Esophagus (tissue), 2 donors: ENCODE measurements around the gene FASLG. TPM values are rescaled to one million over a fixed set of nuclear protein-coding genes. Genes with fewer than 3 reads are reported as not detected.

Experiments used
- H3K27ac ChIP-seq, 2 donors: one replicate each; pipeline ENCODE4 v1.5.1; 2013; ENCODE audit warnings: low read depth in 2 of 2, mild to moderate bottlenecking in 2 of 2, inconsistent platforms in 1 of 2, low read length in 1 of 2, moderate library complexity in 1 of 2
- H3K27me3 ChIP-seq, 2 donors: one replicate each; pipeline ENCODE4 v1.6.1; 2013; ENCODE audit warnings: low read length in 2 of 2, control low read depth in 1 of 2, mild to moderate bottlenecking in 1 of 2; ENCODE audit not compliant: insufficient read depth in 2 of 2, control insufficient read depth in 1 of 2
- H3K36me3 ChIP-seq, 2 donors: one replicate each; pipeline ENCODE4 v1.6.1; 2013; ENCODE audit warnings: low read length in 1 of 2; ENCODE audit not compliant: control insufficient read depth in 2 of 2, insufficient read depth in 2 of 2
- H3K4me1 ChIP-seq, 2 donors: one replicate each; pipeline ENCODE4 v1.6.1; 2013; ENCODE audit warnings: low read length in 1 of 2; ENCODE audit not compliant: control insufficient read depth in 2 of 2, insufficient read depth in 2 of 2
- H3K4me3 ChIP-seq, 2 donors: one replicate each; pipeline ENCODE4 v1.5.1; 2013; ENCODE audit warnings: low read length in 2 of 2, mild to moderate bottlenecking in 2 of 2, low read depth in 1 of 2, moderate library complexity in 1 of 2
- H3K9me3 ChIP-seq, 2 donors: one replicate each; pipeline ENCODE4 v1.6.1; 2013; ENCODE audit warnings: mild to moderate bottlenecking in 2 of 2, low read depth in 1 of 2, low read length in 1 of 2, moderate library complexity in 1 of 2; ENCODE audit not compliant: control insufficient read depth in 2 of 2, insufficient read depth in 1 of 2
- WGBS, 2 donors: extraction: QIAGEN DNeasy Blood & Tissue Kit; methylation state at CpG; one replicate each; pipeline ENCODE4 v1.1.7; 2013; 5-methylcytosine and 5-hydroxymethylcytosine counted together
- polyA plus RNA-seq, 2 donors: library from polyadenylated mRNA; stranded (reverse); fragments of 200-250 nt; gene quantifications; one replicate each; pipeline ENCODE4 v1.2.3, GENCODE V29; 2013
- donor health status: healthy with polysubstance abuse.
- donor health status: Bipolar disorder and iron deficiency.

Gene FASLG
- polyA plus RNA-seq, 2 donors: 0.19 to 0.28 TPM

DNA sequence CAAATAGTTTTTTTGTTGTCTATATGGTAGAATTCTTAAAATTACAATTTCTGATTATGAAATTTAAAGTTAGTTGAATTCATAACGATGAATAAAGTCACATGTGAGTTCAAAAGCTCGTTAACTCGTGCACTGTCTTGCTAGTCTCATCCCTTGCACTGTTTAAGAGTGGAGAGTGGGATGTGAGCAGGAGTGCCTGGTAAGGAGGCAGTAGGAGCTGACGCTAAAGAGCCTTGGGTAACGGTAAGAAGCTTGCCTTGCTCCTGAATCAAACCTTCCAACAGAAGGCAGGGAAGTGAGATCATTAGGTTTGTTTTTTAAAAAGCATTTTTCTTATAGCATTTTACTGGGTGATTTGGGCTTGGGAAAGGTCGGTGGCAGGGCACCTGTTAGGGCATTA lies 2.3 kb upstream of the FASLG start:
- H3K27ac ChIP-seq: no peak overlapping the region
- H3K36me3 ChIP-seq: no peaks in the 10 kb centered on the region
- no peak overlapping the region for H3K4me3 ChIP-seq
- no peaks in the 10 kb centered on the region for H3K4me1 ChIP-seq
- no peaks in the 10 kb centered on the region for H3K27me3 ChIP-seq
- H3K9me3 ChIP-seq: no peaks in the 10 kb centered on the region
- WGBS, 2 donors: 72 to 89% methylated on average over 6 of the region's 6 CpGs

DNA sequence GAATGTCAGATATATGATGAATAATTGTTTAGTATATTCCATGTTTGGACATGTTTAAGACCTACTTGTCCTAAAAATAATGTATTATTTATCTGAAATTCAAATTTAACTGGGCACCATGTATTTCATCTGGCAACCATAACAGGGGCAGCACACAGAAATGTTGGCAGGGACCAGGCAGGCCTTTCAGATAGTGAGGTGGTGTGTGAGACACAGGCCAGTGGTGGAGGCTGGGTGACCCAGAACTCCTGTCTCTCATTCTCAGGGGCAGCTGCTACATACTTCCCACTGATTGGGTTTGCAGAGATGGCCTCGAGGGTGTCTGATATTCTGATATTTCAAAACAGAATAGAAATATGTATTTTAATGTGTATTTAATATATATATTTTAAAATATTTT lies 1.3 kb upstream of the FASLG start:
- Histone ChIP-seq H3K9me3 (no peaks in the 10 kb centered on the region), H3K4me3 (no peak overlapping the region), H3K27ac (no peak overlapping the region), H3K36me3 (no peaks in the 10 kb centered on the region), H3K27me3 (no peaks in the 10 kb centered on the region), H3K4me1 (no peaks in the 10 kb centered on the region)
- WGBS, 2 donors: 86 to 88% methylated on average over 1 of the region's 1 CpG

DNA sequence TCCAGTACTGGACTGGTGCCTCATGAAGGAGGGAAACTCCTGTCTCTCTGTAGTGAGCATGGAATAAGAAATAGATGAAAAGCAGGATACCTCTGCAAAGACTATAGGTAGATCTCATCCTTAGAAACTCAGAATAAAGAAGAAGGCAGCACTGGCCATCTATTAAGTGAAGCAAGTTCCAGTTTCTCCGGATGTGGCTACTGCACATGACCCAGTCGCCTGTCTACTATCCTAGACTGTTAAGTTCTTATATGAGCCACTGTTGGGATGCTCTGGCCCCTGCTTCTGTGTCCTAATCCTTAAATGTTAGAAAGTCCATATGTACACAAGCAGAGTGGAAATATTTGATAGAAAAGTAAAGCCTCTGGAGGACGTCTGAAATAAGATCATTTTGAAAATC lies 2.2 kb downstream of the FASLG start:
- Histone ChIP-seq H3K4me3 (no peak overlapping the region), H3K27ac (no peak overlapping the region), H3K27me3 (no peaks in the 10 kb centered on the region), H3K9me3 (no peaks in the 10 kb centered on the region), H3K4me1 (no peaks in the 10 kb centered on the region), H3K36me3 (no peaks in the 10 kb centered on the region)
- WGBS, 2 donors: 69 to 72% methylated on average over 3 of the region's 3 CpGs

DNA sequence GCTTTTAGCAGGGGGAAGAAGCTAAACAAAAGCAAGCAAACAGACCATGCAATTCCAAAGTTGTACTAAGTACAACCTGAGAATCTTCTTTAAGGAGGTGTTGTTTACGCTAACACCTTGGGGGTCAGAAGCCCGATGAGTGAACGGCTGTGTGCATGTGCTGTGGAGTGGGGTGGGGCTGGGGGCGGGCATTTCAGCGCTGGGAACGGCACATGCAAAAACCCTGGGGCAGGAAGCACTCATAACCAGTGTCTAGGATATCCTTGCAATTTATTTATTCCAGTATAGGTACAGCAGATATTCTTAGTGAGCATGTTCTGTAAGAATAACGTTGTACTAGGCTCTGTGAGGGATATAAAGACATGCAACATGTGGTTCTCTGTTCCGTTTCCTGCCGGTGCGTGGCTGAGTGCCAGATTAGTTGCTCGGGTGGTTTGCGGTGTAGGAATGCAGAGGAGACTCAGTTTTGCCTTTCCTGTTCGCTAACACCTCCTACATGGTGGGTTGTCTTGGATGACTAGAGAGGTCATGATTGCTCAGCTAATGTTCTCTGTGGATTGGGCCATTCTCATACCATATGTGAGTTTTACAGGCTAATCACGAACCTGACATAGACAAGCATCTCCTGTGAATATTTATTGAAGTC lies 3.7 kb downstream of the FASLG start:
- 33 to 43% methylated on average over 14 of the region's 14 CpGs for WGBS, 2 donors
- Histone ChIP-seq H3K27ac (no peak overlapping the region), H3K27me3 (no peaks in the 10 kb centered on the region), H3K36me3 (no peaks in the 10 kb centered on the region), H3K4me1 (no peaks in the 10 kb centered on the region), H3K4me3 (no peak overlapping the region), H3K9me3 (no peaks in the 10 kb centered on the region)

DNA sequence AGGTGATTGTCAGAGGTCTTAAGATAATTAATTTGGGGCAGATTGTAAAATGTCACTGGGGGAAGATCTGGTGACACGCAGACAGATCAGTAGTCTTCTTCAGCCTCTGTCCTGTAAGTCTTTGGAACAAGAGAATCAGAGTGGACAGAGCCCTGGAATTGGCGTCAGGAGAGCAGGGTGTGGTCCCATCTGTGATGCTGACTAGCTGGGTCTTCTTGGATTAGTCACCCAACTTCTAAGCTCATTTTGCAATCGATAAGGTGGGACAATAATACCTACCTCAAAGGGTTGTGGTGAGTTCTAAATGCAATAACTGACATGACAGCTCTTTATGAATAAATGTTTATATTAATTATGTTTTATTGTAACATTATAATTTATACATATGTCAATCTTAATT lies 4.8 kb downstream of the FASLG start:
- 79 to 81% methylated on average over 3 of the region's 3 CpGs for WGBS, 2 donors

DNA sequence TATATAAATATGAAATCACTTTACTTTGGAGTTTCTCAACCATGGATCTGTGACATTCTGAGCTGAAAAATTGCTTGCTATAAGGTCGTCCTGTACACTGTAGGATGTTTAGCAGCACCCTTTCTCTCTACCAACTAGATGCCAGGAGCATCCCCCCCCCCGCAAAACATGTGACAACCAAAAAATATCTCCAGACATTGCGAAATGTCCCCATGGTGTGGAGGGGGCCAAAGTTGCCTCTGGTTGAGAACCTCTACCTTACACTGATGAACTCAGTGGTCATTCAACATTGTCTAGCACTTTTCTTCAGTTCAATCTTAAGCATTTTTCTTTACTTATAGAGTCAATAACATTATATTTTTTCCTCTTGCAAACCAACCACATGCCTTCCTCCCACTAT lies 9.2 kb downstream of the FASLG start:
- Histone ChIP-seq H3K4me3 (no peak overlapping the region), H3K27me3 (no peaks in the 10 kb centered on the region), H3K36me3 (no peaks in the 10 kb centered on the region), H3K4me1 (no peaks in the 10 kb centered on the region), H3K9me3 (no peaks in the 10 kb centered on the region), H3K27ac (no peak overlapping the region)
- 86 to 88% methylated on average over 3 of the region's 3 CpGs for WGBS, 2 donors

More for the DNA sequence above, 4.8 kb downstream of the FASLG start:
- Histone ChIP-seq H3K27ac (no peak overlapping the region), H3K36me3 (no peaks in the 10 kb centered on the region), H3K9me3 (no peaks in the 10 kb centered on the region), H3K27me3 (no peaks in the 10 kb centered on the region), H3K4me1 (no peaks in the 10 kb centered on the region), H3K4me3 (no peak overlapping the region)

DNA sequence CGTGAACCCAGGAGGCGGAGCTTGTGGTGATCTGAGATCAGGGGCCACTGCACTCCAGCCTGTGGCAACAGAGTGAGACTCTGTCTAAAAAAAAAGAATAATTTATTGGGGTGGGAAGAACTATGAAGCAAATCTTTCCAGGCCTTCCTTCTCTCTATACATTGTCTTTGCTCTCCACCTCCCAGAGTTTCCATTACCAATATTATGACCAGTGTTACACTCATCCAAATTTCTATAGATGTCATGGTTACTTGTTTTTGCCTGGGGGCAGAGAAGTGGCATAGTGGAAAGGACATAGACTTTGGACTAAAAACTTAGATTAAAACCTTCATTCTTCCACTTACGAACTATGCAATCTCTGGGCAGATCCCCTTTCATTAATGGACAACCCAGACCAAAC lies 10.1 kb downstream of the FASLG start:
- Histone ChIP-seq H3K4me3 (no peak overlapping the region), H3K36me3 (no peaks in the 10 kb centered on the region), H3K27ac (no peak overlapping the region), H3K27me3 (no peaks in the 10 kb centered on the region), H3K4me1 (no peaks in the 10 kb centered on the region), H3K9me3 (no peaks in the 10 kb centered on the region)
- WGBS, 2 donors: 92 to 96% methylated on average over 3 of the region's 3 CpGs

DNA sequence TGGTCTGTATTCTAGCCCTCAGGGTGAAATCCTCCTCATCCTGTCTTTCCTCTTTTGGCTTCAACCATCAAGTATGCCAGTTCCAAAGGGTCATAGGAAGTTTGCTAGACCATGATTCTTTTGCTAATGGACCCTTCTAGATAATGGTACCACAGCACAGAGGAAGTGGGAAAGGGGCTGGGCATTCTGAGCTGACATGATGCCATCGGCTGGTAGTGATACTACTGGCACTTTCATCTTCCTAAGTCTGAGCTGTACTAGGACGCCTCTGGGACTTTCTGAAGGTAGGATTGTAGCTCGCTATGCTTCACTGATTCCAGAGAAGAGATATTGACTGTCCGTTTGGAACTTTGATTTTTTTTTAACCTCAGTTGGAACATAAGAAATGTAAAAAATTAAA lies 11.4 kb downstream of the FASLG start:
- Histone ChIP-seq H3K27ac (peak overlapping the region in 1 of 2 donors; percentile 4), H3K36me3 (no peaks in the 10 kb centered on the region), H3K27me3 (no peaks in the 10 kb centered on the region), H3K9me3 (no peaks in the 10 kb centered on the region), H3K4me3 (no peak overlapping the region), H3K4me1 (no peaks in the 10 kb centered on the region)
- 71 to 76% methylated on average over 4 of the region's 4 CpGs for WGBS, 2 donors

DNA sequence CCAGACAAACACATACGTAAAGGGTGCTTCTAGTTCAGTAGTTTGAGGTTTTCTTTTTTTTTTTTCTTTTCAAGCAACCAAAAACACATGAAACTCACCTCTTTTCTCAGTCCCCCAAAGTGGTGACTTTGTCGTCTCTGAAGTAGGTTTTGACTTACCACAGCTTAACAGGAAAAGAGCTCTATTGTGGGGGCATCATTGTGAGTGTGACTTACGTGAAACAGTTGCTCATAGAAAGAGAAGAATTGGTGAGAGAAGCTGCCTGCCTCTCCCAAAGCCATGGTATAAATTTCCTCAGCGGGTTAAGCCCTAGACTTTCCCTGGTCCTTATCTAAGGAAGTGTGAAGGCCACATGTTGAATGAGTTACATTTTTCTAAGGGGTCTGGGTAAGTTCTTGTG lies 11.9 kb downstream of the FASLG start:
- WGBS, 2 donors: 66 to 71% methylated on average over 4 of the region's 4 CpGs
- Histone ChIP-seq H3K27me3 (no peaks in the 10 kb centered on the region), H3K36me3 (no peaks in the 10 kb centered on the region), H3K4me3 (no peak overlapping the region), H3K9me3 (no peaks in the 10 kb centered on the region), H3K4me1 (no peaks in the 10 kb centered on the region), H3K27ac (no peak overlapping the region)

DNA sequence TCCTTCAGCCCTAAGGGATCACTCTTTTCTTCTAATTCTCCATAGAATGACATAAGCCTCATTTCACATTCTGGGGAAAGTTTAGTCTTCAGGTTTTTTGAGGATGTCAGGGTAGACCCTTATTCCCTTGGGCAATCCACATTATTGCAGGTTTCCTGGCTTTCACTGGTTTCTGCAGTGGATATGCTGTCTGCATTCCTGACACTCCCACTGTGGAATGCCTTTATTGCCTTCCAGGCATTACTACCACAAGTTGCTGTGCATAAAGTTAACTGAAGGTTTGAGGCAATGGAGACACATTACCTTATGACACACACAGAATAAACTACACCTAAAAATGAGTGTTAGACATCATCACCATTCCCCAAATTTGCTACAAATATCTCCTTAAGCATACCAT lies 12.7 kb downstream of the FASLG start:
- Histone ChIP-seq H3K27me3 (no peaks in the 10 kb centered on the region), H3K4me1 (no peaks in the 10 kb centered on the region), H3K36me3 (no peaks in the 10 kb centered on the region), H3K4me3 (no peak overlapping the region), H3K27ac (no peak overlapping the region), H3K9me3 (no peaks in the 10 kb centered on the region)
